DOHH2 (cell line): ENCODE data around the gene SNX33.

ENCODE experiments used
- H3F3A ChIP-seq: fragments of 200-600 bp; sonication (generic), shearing (Covaris generic); 2 replicates; pipeline ENCODE4 v1.6.0; 2016; ENCODE audit warnings: antibody characterized with exemption, mild to moderate bottlenecking; ENCODE audit not compliant: control insufficient read depth, insufficient read depth
- H3K27ac ChIP-seq: fragments of 200-600 bp; sonication (generic); 2 replicates; pipeline ENCODE4 v1.5.1; 2014; ENCODE audit warnings: low read depth, mild to moderate bottlenecking, low read length, moderate library complexity
- H3K27me3 ChIP-seq: fragments of 200-600 bp; sonication (generic); 2 replicates; pipeline ENCODE4 v1.6.1; 2014; ENCODE audit warnings: mild to moderate bottlenecking, low read length, mixed read lengths; ENCODE audit not compliant: control insufficient read depth
- H3K36me3 ChIP-seq: fragments of 200-600 bp; sonication (generic); 2 replicates; pipeline ENCODE4 v1.6.1; 2014; ENCODE audit warnings: mild to moderate bottlenecking, low read length, moderate library complexity, mixed read lengths; ENCODE audit not compliant: control insufficient read depth
- H3K4me1 ChIP-seq: fragments of 200-600 bp; sonication (generic); 2 replicates; pipeline ENCODE4 v1.6.1; 2014; ENCODE audit warnings: mild to moderate bottlenecking, low read length, mixed read lengths; ENCODE audit not compliant: control insufficient read depth
- H3K4me2 ChIP-seq: fragments of 200-600 bp; sonication (generic); 2 replicates; pipeline ENCODE4 v1.6.0; 2014; ENCODE audit warnings: mild to moderate bottlenecking, low read length, moderate library complexity
- H3K4me3 ChIP-seq: fragments of 200-600 bp; sonication (generic); 2 replicates; pipeline ENCODE4 v1.5.1; 2014; ENCODE audit warnings: mild to moderate bottlenecking, low read length, mixed read lengths
- H3K79me2 ChIP-seq: fragments of 200-600 bp; sonication (generic); 2 replicates; pipeline ENCODE4 v1.6.1; 2014; ENCODE audit warnings: mild to moderate bottlenecking, low read length, mixed read lengths; ENCODE audit not compliant: control insufficient read depth
- H3K9me2 ChIP-seq: fragments of 200-600 bp; sonication (generic); replicated peaks from 2 replicates; pipeline ENCODE4 v1.6.1; 2014; ENCODE audit warnings: mild to moderate bottlenecking, low read length, mixed read lengths; ENCODE audit not compliant: control insufficient read depth
- H3K9me3 ChIP-seq: fragments of 200-600 bp; sonication (generic); 2 replicates; pipeline ENCODE4 v1.6.1; 2014; ENCODE audit warnings: antibody characterized with exemption, low read length, mixed read lengths; ENCODE audit not compliant: control insufficient read depth, insufficient read depth
- H4K20me1 ChIP-seq: fragments of 200-600 bp; sonication (generic); 2 replicates; pipeline ENCODE4 v1.6.0; 2014; ENCODE audit warnings: low read depth, mild to moderate bottlenecking, antibody characterized with exemption, low read length, moderate library complexity; ENCODE audit not compliant: control insufficient read depth, insufficient read depth
- CTCF ChIP-seq: fragments of 200-600 bp; sonication (generic); IDR thresholded peaks from one replicate; pipeline ENCODE4 v1.5.1; 2014; ENCODE audit warnings: antibody characterized with exemption, mild to moderate bottlenecking, low read depth, low read length; ENCODE audit not compliant: poor library complexity, severe bottlenecking
- EZH2phosphoT487 ChIP-seq: fragments of 200-600 bp; sonication (generic); IDR thresholded peaks from 2 replicates; pipeline ENCODE4 v1.6.1; 2017; ENCODE audit warnings: borderline replicate concordance, mild to moderate bottlenecking, antibody characterized with exemption, low read length, moderate library complexity, mixed read lengths

Gene SNX33

GRCh38 chr15:75647370-75648155 lies at the start of gene SNX33:
SNX33 (plus strand) TSS chr15:75647912; CDS start chr15:75649103, 1,191 bp downstream.
- H3K9me3 ChIP-seq = no peaks in the 10 kb centered on the region
- H3K4me1 ChIP-seq = peaks cover 11% of the 10 kb centered on the region; the same call in 1 of the 2 replicates
- H3K9me2 ChIP-seq = no peaks in the 10 kb centered on the region
- H3K79me2 ChIP-seq = no peaks in the 10 kb centered on the region
- no peaks in the 10 kb centered on the region for H4K20me1 ChIP-seq
- no peaks in the 10 kb centered on the region for H3F3A ChIP-seq
- H3K4me2 ChIP-seq = peak within 1 kb of the TSS; percentile 79
- H3K4me3 ChIP-seq = peak within 1 kb of the TSS; percentile 73
- H3K27me3 ChIP-seq = peaks cover 37% of the 10 kb centered on the region
- H3K27ac ChIP-seq = no peak within 1 kb of the TSS
- TF ChIP-seq EZH2phosphoT487 (no peak), CTCF (peak; percentile 77)
- no peaks in the 10 kb centered on the region for H3K36me3 ChIP-seq

- Histone ChIP-seq H3F3A (no peaks in the 10 kb centered on the region), H4K20me1 (no peaks in the 10 kb centered on the region), H3K79me2 (no peaks in the 10 kb centered on the region), H3K4me2 (no peak overlapping the region), H3K4me1 (no peaks in the 10 kb centered on the region), H3K36me3 (peaks cover 48% of the 10 kb centered on the region), H3K4me3 (no peak overlapping the region), H3K9me2 (no peaks in the 10 kb centered on the region), H3K9me3 (no peaks in the 10 kb centered on the region), H3K27me3 (no peaks in the 10 kb centered on the region), H3K27ac (no peak overlapping the region)
- TF ChIP-seq EZH2phosphoT487 = no peak
- no peak for TF ChIP-seq CTCF
These were observed 49.4 kb upstream of the SNX33 start for GRCh38 chr15:75598361-75598760.

GRCh38 chr15:75599401-75599800 lies 48.3 kb upstream of the SNX33 start:
- TF ChIP-seq EZH2phosphoT487 (no peak), CTCF (no peak)
- H4K20me1 ChIP-seq = no peaks in the 10 kb centered on the region
- no peaks in the 10 kb centered on the region for H3K9me3 ChIP-seq
- H3K4me1 ChIP-seq = no peaks in the 10 kb centered on the region
- H3K4me2 ChIP-seq = no peak overlapping the region
- no peaks in the 10 kb centered on the region for H3K9me2 ChIP-seq
- H3F3A ChIP-seq = no peaks in the 10 kb centered on the region
- no peak overlapping the region for H3K27ac ChIP-seq
- H3K79me2 ChIP-seq = no peaks in the 10 kb centered on the region
- H3K27me3 ChIP-seq = no peaks in the 10 kb centered on the region
- H3K4me3 ChIP-seq = no peak overlapping the region
- peaks cover 48% of the 10 kb centered on the region for H3K36me3 ChIP-seq
